HepG2 (cell line): ENCODE data around the gene BMPR2. TPM values are rescaled to one million over a fixed set of nuclear protein-coding genes. Genes with fewer than 3 reads are reported as not detected.
A peak's percentile ranks its signal among the peaks of the same experiment; 100 is the strongest.

ENCODE experiments used
- ATAC-seq: fragments of 200-7000 bp; cut with Tn5 transposase; 3 replicates; pipeline ENCODE4 v1.9.1; 2020; ENCODE audit warnings: mild to moderate bottlenecking, moderate library complexity
- BruUV-seq: library from RNA; stranded (reverse); fragments of 400-500 nt; replicated peaks from 2 replicates; lab custom pipeline; 2021; lab: Mats Ljungman, UMichigan
- CTCF ChIA-PET: fragments of 300-600 bp; formaldehyde crosslinking; extraction: SDS; loops from one replicate; lab custom pipeline; 2021; ENCODE audit warnings: low total read pairs, inconsistent platforms, low intra/inter-chr PET ratio; lab: Yijun Ruan, JAX
- POLR2A ChIA-PET: fragments of 350-600 bp; sonication (Branson Sonifier 250); formaldehyde crosslinking; loops from one replicate; lab custom pipeline; 2020; ENCODE audit warnings: antibody characterized with exemption, inconsistent platforms; lab: Yijun Ruan, JAX
- DNase-seq: peaks from one replicate; pipeline ENCODE4 v3.0.0-alpha.2; 2015; ENCODE audit warnings: low spot score
- FAIRE-seq: peaks from 3 replicates; lab custom pipeline; 2011; peaks lifted over from hg19 to GRCh38; lab: Jason Lieb, UNC
- H2AFZ ChIP-seq: one replicate; pipeline ENCODE4 v1.6.1; 2011; ENCODE audit warnings: low read length, inconsistent platforms
- H3K27ac ChIP-seq: fragments of 300-600 bp; 3 replicates; pipeline ENCODE4 v1.8.0; 2011; ENCODE audit warnings: mixed run types, mild to moderate bottlenecking, mixed read lengths, low read length, inconsistent platforms; ENCODE audit not compliant: insufficient read depth; ENCODE audit errors: extremely low read length
- H3K27me3 ChIP-seq, 2 experiments: fragments of 200-600 bp in 1 of 2; 2 replicates in 1 of 2; 3 replicates in 1 of 2; pipeline versions ENCODE4 v1.6.0 to v1.8.0; 2011; ENCODE audit warnings: low read length in 2 of 2, mild to moderate bottlenecking in 2 of 2, moderate library complexity in 2 of 2, inconsistent platforms in 1 of 2; ENCODE audit not compliant: insufficient read depth in 2 of 2, control insufficient read depth in 1 of 2
- H3K36me3 ChIP-seq, 2 experiments: fragments of 200-600 bp in 1 of 2; replicated peaks in 1 of 2; 2 replicates in 1 of 2; 3 replicates in 1 of 2; pipeline versions ENCODE4 v1.5.1 to v1.8.0; 2011; ENCODE audit warnings: low read length in 2 of 2, inconsistent platforms in 1 of 2; ENCODE audit not compliant: insufficient read depth in 2 of 2, control insufficient read depth in 1 of 2
- H3K4me1 ChIP-seq: 2 replicates; pipeline ENCODE4 v1.5.1; 2012; ENCODE audit warnings: low read length, inconsistent platforms; ENCODE audit not compliant: insufficient read depth
- H3K4me2 ChIP-seq: 2 replicates; pipeline ENCODE4 v1.6.0; 2011; ENCODE audit warnings: low read depth, low read length, inconsistent platforms
- H3K4me3 ChIP-seq, 3 experiments: fragments of 200-600 bp in 1 of 3; sonication (generic), shearing (Covaris generic) in 1 of 3; replicated peaks in 1 of 3; 2 replicates each; pipeline ENCODE4 v1.5.1; 2011 to 2016; ENCODE audit warnings: low read length in 3 of 3, inconsistent platforms in 2 of 3, low read depth in 2 of 3, mild to moderate bottlenecking in 2 of 3, control low read depth in 1 of 3, mixed read lengths in 1 of 3; ENCODE audit not compliant: insufficient read depth in 1 of 3
- H3K79me2 ChIP-seq: one replicate; pipeline ENCODE4 v1.6.1; 2011; ENCODE audit warnings: low read length, inconsistent platforms; ENCODE audit not compliant: insufficient read depth
- H3K9ac ChIP-seq: 2 replicates; pipeline ENCODE4 v1.6.0; 2011; ENCODE audit warnings: mild to moderate bottlenecking, low read depth, low read length, inconsistent platforms; ENCODE audit not compliant: insufficient read depth
- H3K9me3 ChIP-seq: 2 replicates; pipeline ENCODE4 v1.5.1; 2012; ENCODE audit warnings: mild to moderate bottlenecking, low read length
- H4K20me1 ChIP-seq: 2 replicates; pipeline ENCODE4 v1.6.0; 2011; ENCODE audit warnings: inconsistent platforms, mild to moderate bottlenecking, low read length, moderate library complexity; ENCODE audit not compliant: insufficient read depth
- CEBPG ChIP-seq: IDR thresholded peaks from 2 replicates; pipeline ENCODE4 v1.6.1; 2016
- ERF ChIP-seq: IDR thresholded peaks from 2 replicates; pipeline ENCODE4 v1.6.1; 2018; ENCODE audit warnings: missing biosample characterization, missing genetic modification reagents
- IKZF4 ChIP-seq: sonication (generic); formaldehyde crosslinking; IDR thresholded peaks from 2 replicates; pipeline ENCODE4 v1.5.1; 2020; ENCODE audit warnings: borderline replicate concordance, mild to moderate bottlenecking, low read depth, missing genetic modification reagents; ENCODE audit errors: not compliant biosample characterization
- KLF15 ChIP-seq: sonication (generic); formaldehyde crosslinking; IDR thresholded peaks from 2 replicates; pipeline ENCODE4 v1.8.1; 2023; ENCODE audit warnings: borderline replicate concordance, mild to moderate bottlenecking, inconsistent platforms, missing genetic modification reagents, mixed read lengths
- ZNF282 ChIP-seq: fragments of 450-650 bp; IDR thresholded peaks from 2 replicates; pipeline ENCODE4 v1.6.1; 2018; ENCODE audit not compliant: partially characterized antibody
- ZNF672 ChIP-seq: sonication (generic); formaldehyde crosslinking; IDR thresholded peaks from 2 replicates; pipeline ENCODE4 v1.8.1; 2022; ENCODE audit warnings: missing genetic modification reagents
- WGBS: methylation state at CpG from one replicate; pipeline ENCODE4 v1.1.6; 2017; ENCODE audit warnings: low lambda C conversion rate; 5-methylcytosine and 5-hydroxymethylcytosine counted together
- in situ Hi-C: cut with HindIII; loops from 2 replicates; pipeline ENCODE4 v1.10.0; 2017; ENCODE audit warnings: low pct_unique_long_range_greater_than_20kb; ENCODE audit not compliant: extremely low pct_ligation_motif_present
- intact Hi-C: fragments of 100-400 bp; cut with micrococcal nuclease; formaldehyde crosslinking; loops from one replicate; pipeline ENCODE4 v1.10.0; 2022; ENCODE audit not compliant: unreplicated experiment
- polyA plus RNA-seq, 8 experiments: library from polyadenylated mRNA; depleted of rRNA in 3 of 8; stranded (reverse) in 7 of 8; unstranded in 1 of 8; fragments of >200 nt; fragmentation: Illumina TruSeq in 4 of 8; extraction: Trizol in 4 of 8; gene quantifications; 2 replicates each; pipeline versions ENCODE4 v1.2.1 to v1.2.3, GENCODE V29; 2011 to 2016; ENCODE audit warnings: low read depth in 4 of 8, missing spikeins in 1 of 8, mixed read lengths in 1 of 8; ENCODE audit not compliant: insufficient read depth in 1 of 8
- total RNA-seq, 5 experiments: library from RNA; depleted of rRNA; stranded (reverse); fragments of >200 nt; fragmentation: Illumina TruSeq; extraction: Trizol; gene quantifications; 2 replicates each; pipeline ENCODE4 v1.2.3, GENCODE V29; 2016; ENCODE audit warnings: low read depth in 1 of 5
- TF ChIP-seq, protein P1 (sequence below): sonication (generic); formaldehyde crosslinking; IDR thresholded peaks from 2 replicates; pipeline ENCODE4 v1.4.0; 2020; ENCODE audit warnings: missing genetic modification reagents, borderline replicate concordance
- TF ChIP-seq, protein P2 (sequence below): sonication (generic); formaldehyde crosslinking; IDR thresholded peaks from 2 replicates; pipeline ENCODE4 v1.5.0; 2020; ENCODE audit warnings: missing genetic modification reagents

BMPR2 gene
- total and polyA plus RNA-seq, 2 of the 13 experiments (the other 11 are each of a cell fraction or from before 2014, with no cell fraction given) = 5.5 to 10.3 TPM

GRCh38 chr2:202512176-202512575, 136.0 kb downstream of the BMPR2 start:
- in situ Hi-C loops (no loop called here), intact Hi-C loops (no loop called here)
- CTCF ChIA-PET = no interaction called here
- DNase-seq (no peak), FAIRE-seq (no peak), ATAC-seq (no peak)
- peaks cover 5% of the 10 kb centered on the region; the same call in 1 of the 2 replicates for H3K4me1 ChIP-seq
- H2AFZ ChIP-seq = no peak overlapping the region
- no peaks in the 10 kb centered on the region for H4K20me1 ChIP-seq
- 89% methylated on average over 2 of the region's 2 CpGs for whole genome bisulfite sequencing
- H3K4me3 ChIP-seq = no peak overlapping the region
- H3K9ac ChIP-seq = no peak overlapping the region
- POLR2A ChIA-PET = no interaction called here
- no peaks in the 10 kb centered on the region for H3K79me2 ChIP-seq
- H3K9me3 ChIP-seq = no peaks in the 10 kb centered on the region
- H3K27me3 ChIP-seq = no peaks in the 10 kb centered on the region
- no peak overlapping the region for H3K4me2 ChIP-seq
- H3K36me3 ChIP-seq = peaks cover 2 to 5% of the 10 kb centered on the region in 2 experiments; a peak in 2 of 5 replicates
- TF ChIP-seq CEBPG (CRISPR knock-in tag) = peak; percentile 43; the same call in 1 of the 2 replicates
- no peak for TF ChIP-seq ZNF282
- TF ChIP-seq, protein P1, sequence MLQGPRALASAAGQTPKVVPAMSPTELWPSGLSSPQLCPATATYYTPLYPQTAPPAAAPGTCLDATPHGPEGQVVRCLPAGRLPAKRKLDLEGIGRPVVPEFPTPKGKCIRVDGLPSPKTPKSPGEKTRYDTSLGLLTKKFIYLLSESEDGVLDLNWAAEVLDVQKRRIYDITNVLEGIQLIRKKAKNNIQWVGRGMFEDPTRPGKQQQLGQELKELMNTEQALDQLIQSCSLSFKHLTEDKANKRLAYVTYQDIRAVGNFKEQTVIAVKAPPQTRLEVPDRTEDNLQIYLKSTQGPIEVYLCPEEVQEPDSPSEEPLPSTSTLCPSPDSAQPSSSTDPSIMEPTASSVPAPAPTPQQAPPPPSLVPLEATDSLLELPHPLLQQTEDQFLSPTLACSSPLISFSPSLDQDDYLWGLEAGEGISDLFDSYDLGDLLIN = no peak
- TF ChIP-seq, protein P2, sequence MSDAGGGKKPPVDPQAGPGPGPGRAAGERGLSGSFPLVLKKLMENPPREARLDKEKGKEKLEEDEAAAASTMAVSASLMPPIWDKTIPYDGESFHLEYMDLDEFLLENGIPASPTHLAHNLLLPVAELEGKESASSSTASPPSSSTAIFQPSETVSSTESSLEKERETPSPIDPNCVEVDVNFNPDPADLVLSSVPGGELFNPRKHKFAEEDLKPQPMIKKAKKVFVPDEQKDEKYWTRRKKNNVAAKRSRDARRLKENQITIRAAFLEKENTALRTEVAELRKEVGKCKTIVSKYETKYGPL = peak; percentile 35; the same call in 1 of the 2 replicates
- TF ChIP-seq KLF15 (CRISPR knock-in tag) = no peak
- TF ChIP-seq ERF (CRISPR knock-in tag) = no peak
- H3K27ac ChIP-seq = no peak overlapping the region
- no TSS peak for BruUV-seq

GRCh38 chr2:202514732-202515131, 138.6 kb downstream of the BMPR2 start:
- ChIA-PET CTCF (no interaction called here), POLR2A (no interaction called here)
- H3K9me3 ChIP-seq = no peaks in the 10 kb centered on the region
- TF ChIP-seq ZNF672 (CRISPR knock-in tag) (no peak), IKZF4 (CRISPR knock-in tag) (no peak)
- intact Hi-C loops = no loop called here
- BruUV-seq = no TSS peak
- no peaks in the 10 kb centered on the region for H3K27me3 ChIP-seq
- no peak overlapping the region for H2AFZ ChIP-seq
- no peak for FAIRE-seq
- no peak for DNase-seq
- WGBS = 98% methylated on average over 3 of the region's 3 CpGs
- H3K9ac ChIP-seq = no peak overlapping the region
- in situ Hi-C loops = no loop called here
- no peaks in the 10 kb centered on the region for H4K20me1 ChIP-seq
- H3K4me2 ChIP-seq = no peak overlapping the region
- H3K36me3 ChIP-seq = peaks cover 5 to 13% of the 10 kb centered on the region in 2 experiments; a peak in 3 of 5 replicates
- H3K79me2 ChIP-seq = no peaks in the 10 kb centered on the region
- no peak overlapping the region for H3K27ac ChIP-seq
- peaks cover 5% of the 10 kb centered on the region; the same call in 1 of the 2 replicates for H3K4me1 ChIP-seq
- ATAC-seq = no peak
- H3K4me3 ChIP-seq = no peak overlapping the region
